Natural killer cell (primary cell): ENCODE results near the gene GPX4. TPM values are rescaled to one million over a fixed set of nuclear protein-coding genes. Genes with fewer than 3 reads are reported as not detected.

Experiments used
- ATAC-seq, 3 donors: fragments of 150-1000 bp in 2 of 3; fragments of 200-7000 bp in 1 of 3; cut with Tn5 transposase; 1 replicate in 1 of 3; 2 replicates in 2 of 3; pipeline ENCODE4 v1.10.0; 2021; ENCODE audit warnings: mild to moderate bottlenecking in 2 of 3, moderate library complexity in 2 of 3
- DNase-seq, 2 donors: peaks; one replicate each; pipeline versions ENCODE4 v3.0.0 to v3.0.0-alpha.2; 2013 to 2021; ENCODE audit warnings: mixed read lengths in 1 of 2
- H3K27ac ChIP-seq: one replicate; pipeline ENCODE4 v1.5.1; 2013; ENCODE audit warnings: mild to moderate bottlenecking, low read length
- H3K27me3 ChIP-seq: one replicate; pipeline ENCODE4 v1.6.1; 2013; ENCODE audit warnings: low read length; ENCODE audit not compliant: control insufficient read depth, insufficient read depth
- H3K36me3 ChIP-seq: one replicate; pipeline ENCODE4 v1.6.1; 2013; ENCODE audit warnings: low read length; ENCODE audit not compliant: control insufficient read depth, insufficient read depth
- H3K4me1 ChIP-seq: one replicate; pipeline ENCODE4 v1.6.1; 2013; ENCODE audit warnings: low read length; ENCODE audit not compliant: control insufficient read depth, insufficient read depth
- H3K4me3 ChIP-seq: one replicate; pipeline ENCODE4 v1.5.1; 2013; ENCODE audit warnings: low read length
- H3K9me3 ChIP-seq: one replicate; pipeline ENCODE4 v1.6.1; 2013; ENCODE audit warnings: low read length; ENCODE audit not compliant: control insufficient read depth, insufficient read depth
- H3K27ac Mint-ChIP-seq, 2 donors: one replicate each; pipeline ENCODE4 v1.8.0; 2022; ENCODE audit warnings: mild to moderate bottlenecking in 2 of 2, mixed read lengths in 2 of 2, moderate library complexity in 1 of 2
- H3K27me3 Mint-ChIP-seq, 2 donors: one replicate each; pipeline ENCODE4 v1.8.0; 2022; ENCODE audit warnings: low read depth in 2 of 2, mixed read lengths in 2 of 2
- H3K36me3 Mint-ChIP-seq: one replicate; pipeline ENCODE4 v1.8.0; 2022; ENCODE audit warnings: mixed read lengths
- H3K4me1 Mint-ChIP-seq, 2 donors: one replicate each; pipeline ENCODE4 v1.8.0; 2022; ENCODE audit warnings: mixed read lengths in 2 of 2
- H3K4me3 Mint-ChIP-seq: one replicate; pipeline ENCODE4 v1.8.0; 2022; ENCODE audit warnings: mild to moderate bottlenecking, moderate library complexity, mixed read lengths
- H3K9me3 Mint-ChIP-seq, 2 donors: one replicate each; pipeline ENCODE4 v1.8.0; 2022; ENCODE audit warnings: mixed read lengths in 2 of 2
- WGBS: methylation state at CpG from one replicate; pipeline ENCODE4 v1.1.7; 2013; ENCODE audit warnings: missing lambda C conversion rate; ENCODE audit not compliant: insufficient coverage; 5-methylcytosine and 5-hydroxymethylcytosine counted together
- intact Hi-C: fragments of 100-400 bp; cut with micrococcal nuclease; formaldehyde crosslinking; loops from one replicate; pipeline ENCODE4 v1.14.2; 2022
- total RNA-seq, 4 donors: library from RNA; stranded (reverse); fragments of 120-200 nt in 1 of 4; gene quantifications; one replicate each; pipeline versions ENCODE4 v1.2.3 to v1.2.4, GENCODE V29; 2013 to 2022
- TF ChIP-seq, protein P1 (sequence below): fragments of 200-600 bp; IDR thresholded peaks from one replicate; pipeline ENCODE4 v1.8.0; 2022; ENCODE audit warnings: antibody characterized with exemption

Gene GPX4
- total RNA-seq, 3 donors from 2014 or later (not counting 1 experiment from before 2014, with no cell fraction given) = 108 to 126 (median 121) TPM

- Histone ChIP-seq H3K4me3 (no peak overlapping the region), H3K9me3 (no peaks in the 10 kb centered on the region), H3K4me1 (peaks cover 62% of the 10 kb centered on the region), H3K36me3 (peaks cover 18% of the 10 kb centered on the region), H3K27ac (no peak overlapping the region), H3K27me3 (no peaks in the 10 kb centered on the region)
- ATAC-seq = no peak
- TF ChIP-seq, protein P1, sequence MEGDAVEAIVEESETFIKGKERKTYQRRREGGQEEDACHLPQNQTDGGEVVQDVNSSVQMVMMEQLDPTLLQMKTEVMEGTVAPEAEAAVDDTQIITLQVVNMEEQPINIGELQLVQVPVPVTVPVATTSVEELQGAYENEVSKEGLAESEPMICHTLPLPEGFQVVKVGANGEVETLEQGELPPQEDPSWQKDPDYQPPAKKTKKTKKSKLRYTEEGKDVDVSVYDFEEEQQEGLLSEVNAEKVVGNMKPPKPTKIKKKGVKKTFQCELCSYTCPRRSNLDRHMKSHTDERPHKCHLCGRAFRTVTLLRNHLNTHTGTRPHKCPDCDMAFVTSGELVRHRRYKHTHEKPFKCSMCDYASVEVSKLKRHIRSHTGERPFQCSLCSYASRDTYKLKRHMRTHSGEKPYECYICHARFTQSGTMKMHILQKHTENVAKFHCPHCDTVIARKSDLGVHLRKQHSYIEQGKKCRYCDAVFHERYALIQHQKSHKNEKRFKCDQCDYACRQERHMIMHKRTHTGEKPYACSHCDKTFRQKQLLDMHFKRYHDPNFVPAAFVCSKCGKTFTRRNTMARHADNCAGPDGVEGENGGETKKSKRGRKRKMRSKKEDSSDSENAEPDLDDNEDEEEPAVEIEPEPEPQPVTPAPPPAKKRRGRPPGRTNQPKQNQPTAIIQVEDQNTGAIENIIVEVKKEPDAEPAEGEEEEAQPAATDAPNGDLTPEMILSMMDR = no peak
- Mint-ChIP-seq H3K27ac (peak overlapping the region; percentile 81 to 93), H3K27me3 (no peaks in the 10 kb centered on the region), H3K9me3 (no peaks in the 10 kb centered on the region), H3K4me3 (peak overlapping the region; percentile 76), H3K4me1 (peaks cover 19 to 47% of the 10 kb centered on the region in 2 donors), H3K36me3 (no peaks in the 10 kb centered on the region)
- no peak for DNase-seq
- 90% methylated on average over 17 of the region's 17 CpGs for WGBS
- intact Hi-C loops = loop anchor here (5.0 kb wide), 2 partner anchors 33 to 37 kb away; partner anchors contain the start of gene GPX4
These were observed 38.1 kb upstream of the GPX4 start for GRCh38 chr19:1065606-1066109.

DNA sequence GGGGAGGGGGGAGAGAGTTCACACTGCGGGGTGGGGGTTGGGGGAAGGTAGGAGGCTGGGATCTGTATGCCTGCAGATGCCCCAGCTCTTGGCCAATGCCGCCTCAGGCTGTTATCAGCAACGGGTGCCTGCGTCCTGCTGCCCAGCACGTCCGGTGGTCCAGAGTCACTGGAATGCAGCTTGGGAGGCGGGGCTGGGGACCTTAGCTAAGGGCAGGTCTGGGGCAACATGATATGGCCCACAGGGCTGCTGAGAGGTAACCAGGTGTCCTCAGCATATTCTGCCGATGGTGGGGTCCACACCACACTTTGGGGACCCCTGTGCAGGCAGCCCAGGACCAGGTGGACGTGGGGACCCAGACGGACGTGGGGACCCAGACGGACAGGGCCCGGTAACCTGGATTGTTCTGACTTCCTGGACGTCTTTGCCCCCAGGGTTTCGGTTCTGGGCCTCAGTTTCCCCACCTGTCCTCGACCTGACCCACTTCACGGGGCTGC is 37.5 kb upstream of the GPX4 start:
- Mint-ChIP-seq H3K27me3 (no peaks in the 10 kb centered on the region), H3K4me1 (peaks cover 19 to 47% of the 10 kb centered on the region in 2 donors), H3K36me3 (no peaks in the 10 kb centered on the region), H3K27ac (peak overlapping the region; percentile 88 to 93), H3K4me3 (peak overlapping the region; percentile 76), H3K9me3 (no peaks in the 10 kb centered on the region)
- peak in 1 of 2 donors; percentile 34 for DNase-seq
- TF ChIP-seq, protein P1 = no peak
- H3K36me3 ChIP-seq = peaks cover 22% of the 10 kb centered on the region
- intact Hi-C loops = loop anchor here (5.0 kb wide), 2 partner anchors 34 to 36 kb away; partner anchors contain the start of gene GPX4
- 57% methylated on average over 17 of the region's 17 CpGs for whole genome bisulfite sequencing
- peak overlapping the region; percentile 65 for H3K27ac ChIP-seq
- H3K9me3 ChIP-seq = no peaks in the 10 kb centered on the region
- ATAC-seq = no peak
- H3K4me1 ChIP-seq = peaks cover 66% of the 10 kb centered on the region
- peak overlapping the region; percentile 30 for H3K4me3 ChIP-seq
- no peaks in the 10 kb centered on the region for H3K27me3 ChIP-seq

GRCh38 chr19:1066748-1067340 is 37.0 kb upstream of the GPX4 start, which contains the start of gene ARHGAP45:
Gene ARHGAP45, plus strand, starts transcription at chr19:1067167. Its CDS starts 239 bp downstream, at chr19:1067406.
- peak within 1 kb of the TSS; percentile 88 to 93 for H3K27ac Mint-ChIP-seq
- peaks cover 22 to 50% of the 10 kb centered on the region in 2 donors for H3K4me1 Mint-ChIP-seq
- intact Hi-C loops = loop anchor here (1.0 to 5.0 kb wide), 3 partner anchors 10 to 35 kb away; partner anchors contain the start of gene GPX4
- no peaks in the 10 kb centered on the region for H3K27me3 ChIP-seq
- WGBS = 2% methylated on average over 61 of the region's 61 CpGs
- DNase-seq = peak; percentile 77 to 91
- no peaks in the 10 kb centered on the region for H3K9me3 ChIP-seq
- ATAC-seq = peak; percentile 48 to 70 (median 63)
- no peaks in the 10 kb centered on the region for H3K36me3 Mint-ChIP-seq
- peak within 1 kb of the TSS; percentile 97 for H3K4me3 ChIP-seq
- no peaks in the 10 kb centered on the region for H3K9me3 Mint-ChIP-seq
- TF ChIP-seq, protein P1 = no peak
- H3K4me3 Mint-ChIP-seq = peak within 1 kb of the TSS; percentile 88
- peak within 1 kb of the TSS; percentile 94 for H3K27ac ChIP-seq
- H3K36me3 ChIP-seq = peaks cover 26% of the 10 kb centered on the region
- no peaks in the 10 kb centered on the region for H3K27me3 Mint-ChIP-seq
- H3K4me1 ChIP-seq = peaks cover 70% of the 10 kb centered on the region
